ENCODE data around the gene BCORL1. TPM values are rescaled to one million over a fixed set of nuclear protein-coding genes. Genes with fewer than 3 reads are reported as not detected.

Gene BCORL1
- total RNA-seq, 1 donor from 2014 or later: 24.0 TPM

- Mint-ChIP-seq H3K27me3 (peaks cover 24% of the 10 kb centered on the region), H3K4me1 (ENCODE audit: unreplicated experiment) (no peaks in the 10 kb centered on the region), H3K36me3 (no peaks in the 10 kb centered on the region), H3K27ac (no peak overlapping the region), H3K4me3 (peak overlapping the region; percentile 68), H3K9me3 (peaks cover 4% of the 10 kb centered on the region)
- no peak for DNase-seq (ENCODE audit: extremely low spot score, unreplicated experiment)
- TF ChIP-seq CTCF (conservative IDR thresholded peaks at IDR 0.05): no peak
These were observed 28.6 kb upstream of the BCORL1 start for GRCh38 chrX:129953881-129954280.

- no peak for DNase-seq (ENCODE audit: extremely low spot score, unreplicated experiment)
- peaks cover 4% of the 10 kb centered on the region for H3K9me3 Mint-ChIP-seq
- no peaks in the 10 kb centered on the region for H3K36me3 Mint-ChIP-seq
- no peak overlapping the region for H3K4me3 Mint-ChIP-seq
- no peak for TF ChIP-seq CTCF (conservative IDR thresholded peaks at IDR 0.05)
- peaks cover 24% of the 10 kb centered on the region for H3K27me3 Mint-ChIP-seq
- peaks cover 3% of the 10 kb centered on the region for H3K4me1 Mint-ChIP-seq (ENCODE audit: unreplicated experiment)
- H3K27ac Mint-ChIP-seq: no peak overlapping the region
These were observed 27.6 kb upstream of the BCORL1 start for GRCh38 chrX:129954804-129955203.

- H3K4me3 Mint-ChIP-seq: peak overlapping the region; percentile 6
- no peak overlapping the region for H3K27ac Mint-ChIP-seq
- TF ChIP-seq CTCF (conservative IDR thresholded peaks at IDR 0.05): no peak
- H3K9me3 Mint-ChIP-seq: peaks cover 4% of the 10 kb centered on the region
- peaks cover 24% of the 10 kb centered on the region for H3K27me3 Mint-ChIP-seq
- no peaks in the 10 kb centered on the region for H3K36me3 Mint-ChIP-seq
- H3K4me1 Mint-ChIP-seq (ENCODE audit: unreplicated experiment): peaks cover 4% of the 10 kb centered on the region
- no peak for DNase-seq (ENCODE audit: extremely low spot score, unreplicated experiment)
These were observed 26.8 kb upstream of the BCORL1 start for GRCh38 chrX:129955682-129956081.

GRCh38 chrX:129956145-129956544 is 26.3 kb upstream of the BCORL1 start:
- peaks cover 4% of the 10 kb centered on the region for H3K9me3 Mint-ChIP-seq
- no peaks in the 10 kb centered on the region for H3K36me3 Mint-ChIP-seq
- TF ChIP-seq CTCF (conservative IDR thresholded peaks at IDR 0.05): no peak
- peaks cover 4% of the 10 kb centered on the region for H3K4me1 Mint-ChIP-seq (ENCODE audit: unreplicated experiment)
- DNase-seq (ENCODE audit: extremely low spot score, unreplicated experiment): no peak
- no peak overlapping the region for H3K27ac Mint-ChIP-seq
- peak overlapping the region; percentile 47 for H3K4me3 Mint-ChIP-seq
- peaks cover 24% of the 10 kb centered on the region for H3K27me3 Mint-ChIP-seq

GRCh38 chrX:129956765-129957164 is 25.7 kb upstream of the BCORL1 start:
- peaks cover 3% of the 10 kb centered on the region for H3K9me3 Mint-ChIP-seq
- peaks cover 8% of the 10 kb centered on the region for H3K4me1 Mint-ChIP-seq (ENCODE audit: unreplicated experiment)
- H3K4me3 Mint-ChIP-seq: peak overlapping the region; percentile 74
- peaks cover 24% of the 10 kb centered on the region for H3K27me3 Mint-ChIP-seq
- no peak for TF ChIP-seq CTCF (conservative IDR thresholded peaks at IDR 0.05)
- DNase-seq (ENCODE audit: extremely low spot score, unreplicated experiment): no peak
- H3K36me3 Mint-ChIP-seq: no peaks in the 10 kb centered on the region
- no peak overlapping the region for H3K27ac Mint-ChIP-seq

Data from type B pancreatic cell (in vitro differentiated cells).